ENCODE data around the gene CLCN3. TPM values are rescaled to one million over a fixed set of nuclear protein-coding genes. Genes with fewer than 3 reads are reported as not detected.
"Not testable (repeated sequence)": the region's sequence is repeated elsewhere in the genome, so short reads cannot be mapped to it uniquely, and the experiment has no call there.

The CLCN3 gene
- total RNA-seq, 4 donors from 2014 or later = 43.7 to 58.5 (median 51.7) TPM

GRCh38 chr4:169618986-169619385, 1.4 kb upstream of the CLCN3 start:
- Histone ChIP-seq H3K36me3 (no peaks in the 10 kb centered on the region), H3K27ac (peak overlapping the region; percentile 97), H3K9me3 (no peaks in the 10 kb centered on the region), H3K27me3 (no peaks in the 10 kb centered on the region), H3K4me1 (peaks cover 36% of the 10 kb centered on the region), H3K4me3 (peak overlapping the region; percentile 62)
- 85% methylated on average over 4 of the region's 4 CpGs for WGBS
- no peak for TF ChIP-seq EP300 (IDR thresholded peaks at IDR 0.05)
- no peak for TF ChIP-seq POLR2AphosphoS5 (IDR thresholded peaks at IDR 0.05)
- TF ChIP-seq POLR2A (IDR thresholded peaks at IDR 0.05) = no peak
- no peak for TF ChIP-seq CTCF (IDR thresholded peaks at IDR 0.05)
- DNase-seq (ENCODE audit: low spot score in 2 of 2) = no peak

GRCh38 chr4:169619518-169619957, 840 bp upstream of the CLCN3 start:
- Histone ChIP-seq H3K36me3 (no peaks in the 10 kb centered on the region), H3K4me1 (peaks cover 36% of the 10 kb centered on the region), H3K4me3 (peak overlapping the region; percentile 62), H3K27ac (peak overlapping the region; percentile 97), H3K9me3 (no peaks in the 10 kb centered on the region), H3K27me3 (no peaks in the 10 kb centered on the region)
- TF ChIP-seq CTCF (IDR thresholded peaks at IDR 0.05) (peak; percentile 18 to 47), POLR2A (IDR thresholded peaks at IDR 0.05) (no peak)
- DNase-seq (ENCODE audit: low spot score in 2 of 2) = no peak
- WGBS = 2% methylated on average over 12 of the region's 12 CpGs

GRCh38 chr4:169620880-169621248, 486 bp downstream of the CLCN3 start:
- under 1% methylated on average over 14 of the region's 14 CpGs for WGBS
- TF ChIP-seq POLR2A (IDR thresholded peaks at IDR 0.05) (no peak), POLR2AphosphoS5 (IDR thresholded peaks at IDR 0.05) (no peak), CTCF (IDR thresholded peaks at IDR 0.05) (no peak), EP300 (IDR thresholded peaks at IDR 0.05) (no peak)
- Histone ChIP-seq H3K27ac (peak overlapping the region; percentile 97), H3K9me3 (no peaks in the 10 kb centered on the region), H3K4me3 (peak overlapping the region; percentile 62), H3K4me1 (peaks cover 40% of the 10 kb centered on the region), H3K27me3 (no peaks in the 10 kb centered on the region), H3K36me3 (no peaks in the 10 kb centered on the region)
- DNase-seq (ENCODE audit: low spot score in 2 of 2) = no peak

GRCh38 chr4:169621731-169622492, 1.5 kb downstream of the CLCN3 start:
- Histone ChIP-seq H3K36me3 (no peaks in the 10 kb centered on the region), H3K4me1 (peaks cover 44% of the 10 kb centered on the region), H3K4me3 (peak overlapping the region; percentile 62), H3K9me3 (no peaks in the 10 kb centered on the region), H3K27ac (peak overlapping the region; percentile 97), H3K27me3 (no peaks in the 10 kb centered on the region)
- 4% methylated on average over 6 of the region's 6 CpGs for WGBS
- DNase-seq (ENCODE audit: low spot score in 2 of 2) = no peak
- no peak for TF ChIP-seq CTCF (IDR thresholded peaks at IDR 0.05)
- TF ChIP-seq EP300 (IDR thresholded peaks at IDR 0.05) = no peak

- H3K9me3 ChIP-seq = no peaks in the 10 kb centered on the region
- peak overlapping the region; percentile 62 for H3K4me3 ChIP-seq
- no peak for DNase-seq (ENCODE audit: low spot score in 2 of 2)
- 23% methylated on average over 4 of the region's 4 CpGs for WGBS
- H3K27ac ChIP-seq = peak overlapping the region; percentile 97
- H3K36me3 ChIP-seq = no peaks in the 10 kb centered on the region
- TF ChIP-seq POLR2AphosphoS5 (IDR thresholded peaks at IDR 0.05) (no peak), CTCF (IDR thresholded peaks at IDR 0.05) (no peak), EP300 (IDR thresholded peaks at IDR 0.05) (no peak), POLR2A (IDR thresholded peaks at IDR 0.05) (no peak)
- H3K27me3 ChIP-seq = no peaks in the 10 kb centered on the region
- H3K4me1 ChIP-seq = peaks cover 50% of the 10 kb centered on the region
Measured at GRCh38 chr4:169622566-169622965, 2.2 kb downstream of the CLCN3 start.

GRCh38 chr4:169624012-169624411, 3.6 kb downstream of the CLCN3 start:
- not testable (repeated sequence) for H3K27me3 ChIP-seq; H3K36me3 ChIP-seq; DNase-seq (ENCODE audit: low spot score in 2 of 2); H3K4me3 ChIP-seq; H3K9me3 ChIP-seq; H3K27ac ChIP-seq
- WGBS = 96% methylated on average over 6 of the region's 6 CpGs
- H3K4me1 ChIP-seq = peaks cover 45% of the 10 kb centered on the region
